Head of caudate nucleus (tissue), 42 donors: ENCODE data around the gene MAMLD1.
A peak's percentile ranks its signal among the peaks of the same experiment; 100 is the strongest.

Experiments
- DNase-seq, 42 donors: peaks; one replicate each; pipeline versions ENCODE4 v3.0.0 to v3.0.0-alpha.2; 2020 to 2021; ENCODE audit warnings: mixed read lengths in 7 of 42
- intact Hi-C: fragments of 100-400 bp; cut with DNase I; formaldehyde crosslinking; loops from one replicate; pipeline ENCODE4 v1.15.0; 2022

MAMLD1 gene

DNA sequence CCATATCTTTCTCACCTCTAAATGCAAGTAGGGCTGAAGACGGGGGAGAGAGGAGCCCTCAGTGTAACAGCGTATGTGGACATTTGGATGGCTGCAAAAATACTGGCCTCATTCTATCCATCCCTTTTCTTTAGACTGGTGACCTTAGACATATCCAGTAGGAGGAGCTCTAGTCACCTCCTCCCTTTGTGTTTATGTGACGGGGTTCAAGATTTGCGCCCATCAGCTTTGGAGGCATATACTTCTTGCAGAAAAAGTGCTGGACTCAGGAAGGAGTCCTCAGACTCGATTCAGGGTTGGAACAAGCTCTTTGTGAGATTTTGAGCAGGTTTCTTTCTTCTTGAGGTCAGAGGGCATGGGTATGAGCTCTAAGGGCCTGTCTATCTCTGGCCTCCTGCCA is 86.2 kb downstream of the MAMLD1 start:
- intact Hi-C loops: no loop called here

DNA sequence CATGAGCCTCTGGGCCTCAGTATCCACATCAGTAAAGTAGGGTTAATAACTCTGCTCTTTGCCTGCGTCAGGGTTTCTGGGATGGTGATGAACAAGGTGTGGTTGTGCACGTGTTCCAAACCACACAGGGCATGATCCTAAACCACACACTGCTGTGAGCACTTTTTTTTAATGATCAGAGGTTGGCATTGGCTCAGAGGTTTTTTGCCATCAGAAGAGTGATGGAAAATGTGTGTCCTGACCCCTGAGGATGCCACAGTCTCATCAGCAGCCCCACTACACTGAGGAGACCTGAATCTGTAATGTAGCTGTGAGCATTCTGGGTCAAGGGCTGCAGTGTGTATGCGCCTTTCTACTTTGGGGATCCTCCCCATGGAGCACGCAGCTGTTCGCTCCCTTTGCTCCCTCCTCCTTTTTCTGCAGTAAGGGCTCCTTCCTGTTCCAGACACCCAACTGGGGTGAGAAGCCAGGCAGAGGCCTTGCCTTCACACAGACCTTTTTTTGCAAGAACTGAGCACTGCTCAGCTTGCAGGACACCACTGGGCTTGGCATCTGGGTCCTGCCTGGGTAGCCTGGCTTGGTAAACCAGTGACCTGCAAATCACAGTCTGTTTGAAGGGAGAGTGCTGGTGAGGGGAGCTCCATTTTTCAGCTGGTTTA is 87.5 kb downstream of the MAMLD1 start:
- DNase-seq: peak in 1 of 42 donors; percentile 7
- intact Hi-C loops: no loop called here

More for the DNA sequence above, 86.2 kb downstream of the MAMLD1 start:
- no peak for DNase-seq

- no peak for DNase-seq
- intact Hi-C loops: no loop called here
Observed at GRCh38 chrX:150451953-150452352, 88.8 kb downstream of the MAMLD1 start.

DNA sequence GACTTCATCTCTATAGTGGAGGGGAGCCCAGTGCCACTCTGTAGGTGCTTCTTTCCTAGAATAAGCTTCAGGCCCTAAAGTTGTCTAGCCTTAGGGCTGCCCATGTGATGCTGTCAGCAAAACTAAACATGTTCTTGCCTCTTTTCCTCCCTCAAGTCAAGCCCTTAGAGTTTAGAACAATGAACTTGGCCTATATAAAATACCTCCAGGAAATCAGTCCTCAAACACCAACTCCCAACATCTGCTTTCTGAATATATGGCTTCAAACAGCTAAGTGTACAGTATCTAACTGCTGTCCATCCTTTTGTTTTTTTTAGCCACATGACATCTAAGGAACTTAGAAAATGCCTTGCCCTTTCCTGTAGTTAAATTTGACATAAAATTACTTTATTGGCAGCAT is 91.0 kb downstream of the MAMLD1 start:
- no peak for DNase-seq
- intact Hi-C loops: no loop called here

- no peak for DNase-seq
- intact Hi-C loops: no loop called here
Observed at GRCh38 chrX:150454508-150455214, 91.5 kb downstream of the MAMLD1 start.

DNA sequence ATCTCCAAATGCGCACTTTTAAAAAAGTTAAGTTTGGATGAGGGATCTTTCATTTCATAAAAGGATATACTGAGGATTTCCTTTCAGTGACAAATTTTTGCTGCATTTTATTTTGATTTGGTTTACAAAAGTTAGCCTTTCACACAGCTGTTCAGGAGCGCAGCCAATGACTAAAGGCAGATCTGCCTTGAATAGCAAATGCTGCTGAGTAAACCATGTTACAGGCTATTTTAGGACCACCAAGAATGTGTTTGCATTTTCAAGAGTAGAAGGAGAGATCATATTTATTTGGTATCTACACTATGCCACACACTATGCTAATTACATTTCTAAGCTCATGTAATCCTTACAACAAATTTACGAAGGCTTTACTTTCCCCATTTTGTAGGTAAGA is 92.1 kb downstream of the MAMLD1 start:
- intact Hi-C loops: no loop called here
- DNase-seq: no peak

DNA sequence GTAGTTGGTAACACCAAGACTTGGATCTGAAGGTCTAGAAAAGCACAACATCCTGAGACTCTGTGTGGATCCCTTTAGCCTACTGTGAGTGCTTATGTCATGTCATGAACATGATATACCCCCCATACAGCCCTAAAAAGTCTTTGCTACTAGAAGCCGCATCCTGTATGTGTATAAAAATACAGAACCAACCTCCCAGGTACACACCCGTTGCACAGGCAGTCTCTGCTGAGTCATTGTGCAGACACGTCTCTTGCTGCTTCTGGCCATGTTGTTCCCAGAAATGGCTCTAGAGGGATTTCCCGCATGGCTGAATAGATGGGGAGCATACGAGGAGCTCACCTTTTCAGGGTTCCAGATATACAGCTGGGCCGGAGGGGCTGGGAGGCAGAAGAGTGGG is 93.3 kb downstream of the MAMLD1 start:
- intact Hi-C loops: no loop called here
- no peak for DNase-seq

- DNase-seq: no peak
- intact Hi-C loops: no loop called here
Observed at GRCh38 chrX:150456941-150457340, 93.8 kb downstream of the MAMLD1 start.

DNA sequence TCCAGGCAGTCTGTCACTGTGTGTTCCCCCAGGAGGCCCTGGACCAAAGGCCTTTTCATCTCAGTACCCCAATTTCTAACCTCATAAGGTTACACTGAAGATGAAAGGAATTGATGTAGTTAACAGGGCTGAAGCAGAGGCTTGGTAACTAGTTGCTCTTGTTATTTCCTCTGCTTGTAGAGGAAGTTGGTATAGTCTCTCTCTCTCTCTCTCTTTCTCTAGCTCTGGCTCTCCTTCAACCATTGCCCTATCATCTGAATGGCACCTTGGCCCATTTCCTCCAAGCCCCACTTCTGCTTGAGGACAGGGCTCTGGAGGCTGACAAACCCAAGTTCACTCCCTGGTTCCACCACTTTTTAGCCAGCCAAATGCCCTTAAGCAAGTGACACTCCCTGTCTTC is 96.1 kb downstream of the MAMLD1 start:
- DNase-seq: no peak
- intact Hi-C loops: no loop called here

GRCh38 chrX:150460063-150460462 is 96.9 kb downstream of the MAMLD1 start:
- peak in 1 of 42 donors; percentile 16 for DNase-seq
- intact Hi-C loops: no loop called here

DNA sequence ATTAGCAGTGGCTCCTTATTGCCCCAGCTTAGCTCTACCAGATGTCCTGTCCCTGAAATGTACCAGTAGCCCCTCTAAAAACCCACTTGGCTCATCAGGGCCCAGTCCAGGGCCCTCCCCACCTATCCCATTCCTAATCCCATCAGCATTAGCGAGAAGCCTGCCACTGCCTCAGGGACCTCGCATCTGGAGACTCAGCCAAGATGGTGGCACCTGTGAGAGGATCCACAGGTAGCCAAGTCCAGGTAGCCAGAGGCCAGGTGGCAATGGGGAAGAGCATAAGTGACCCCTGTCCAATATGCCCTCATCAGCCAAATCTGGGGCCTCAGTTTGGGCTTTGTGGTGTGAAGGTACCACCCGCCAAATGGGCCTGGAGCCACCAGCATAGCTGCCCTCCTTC is 97.7 kb downstream of the MAMLD1 start:
- DNase-seq: peak in 1 of 42 donors; percentile 3
- intact Hi-C loops: no loop called here

DNA sequence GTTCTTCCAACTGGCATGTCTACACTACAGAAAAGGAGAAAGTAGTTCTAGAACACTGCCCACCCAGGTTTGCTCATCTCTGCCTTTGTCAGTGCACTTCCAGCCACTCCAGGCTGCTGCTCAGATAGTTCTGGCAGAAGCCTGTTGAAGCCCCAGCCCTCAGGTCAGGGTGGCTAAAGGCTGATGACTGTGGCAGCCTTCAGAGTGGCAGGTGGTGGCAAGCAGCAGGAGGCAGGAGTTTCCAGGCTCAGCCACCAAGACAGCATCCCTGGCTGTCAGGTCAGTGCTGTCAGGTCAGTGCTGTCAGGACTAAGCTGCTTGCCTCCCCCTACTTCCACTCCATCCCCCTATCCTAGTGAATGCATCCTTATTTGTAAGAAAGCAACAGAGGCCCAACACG is 100.4 kb downstream of the MAMLD1 start:
- DNase-seq: peak in 2 of 42 donors; percentile 1 to 12
- intact Hi-C loops: no loop called here

DNA sequence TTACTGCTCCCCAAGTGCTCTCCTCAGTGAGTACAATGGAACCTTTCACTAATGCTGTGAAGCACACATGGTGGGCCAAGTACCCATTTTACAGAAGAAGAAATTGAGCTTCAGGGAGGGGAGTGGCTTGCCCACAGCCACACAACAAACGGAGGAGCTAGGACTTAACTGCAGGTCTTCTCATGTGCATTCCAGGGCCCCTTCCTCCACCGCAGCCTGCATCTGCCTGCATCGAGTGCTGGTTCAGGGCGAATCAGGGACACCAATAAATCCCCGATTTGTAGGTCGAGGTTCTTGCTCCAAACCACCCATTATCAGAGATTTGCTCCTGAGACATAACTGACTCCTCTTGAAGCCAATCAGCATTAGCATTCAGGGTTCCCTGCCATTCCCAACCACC is 100.9 kb downstream of the MAMLD1 start:
- intact Hi-C loops: no loop called here
- DNase-seq: peak in 1 of 42 donors; percentile 1

DNA sequence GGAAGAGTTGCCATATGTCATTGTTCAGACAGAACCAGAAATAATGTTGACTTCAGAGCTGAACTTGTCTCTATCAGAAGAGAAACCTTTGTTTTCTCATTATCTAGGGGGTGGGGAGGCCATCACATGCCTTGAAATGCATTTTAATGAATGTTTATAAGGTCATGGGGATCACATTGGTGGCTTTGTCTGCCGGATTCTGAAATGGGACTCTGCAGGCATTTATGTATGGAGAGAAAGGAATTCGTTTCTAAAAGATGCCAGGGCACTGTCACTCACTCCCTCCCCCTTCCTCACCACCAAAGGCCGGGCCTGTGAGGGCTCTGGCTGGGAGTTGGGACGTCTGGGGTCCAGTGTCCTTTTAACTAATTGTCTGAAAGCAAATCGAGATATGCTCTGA is 102.2 kb downstream of the MAMLD1 start:
- peak in 37 of 42 donors; percentile 6 to 86 (median 47) for DNase-seq
- intact Hi-C loops: no loop called here

GRCh38 chrX:150465881-150466775 is 103.0 kb downstream of the MAMLD1 start:
- peak in 16 of 42 donors; percentile 12 to 64 (median 28) for DNase-seq
- intact Hi-C loops: no loop called here

GRCh38 chrX:150472306-150472705 is 109.2 kb downstream of the MAMLD1 start:
- no peak for DNase-seq
- intact Hi-C loops: no loop called here

- intact Hi-C loops: no loop called here
- DNase-seq: no peak
Observed at GRCh38 chrX:150473371-150473770, 110.3 kb downstream of the MAMLD1 start.

DNA sequence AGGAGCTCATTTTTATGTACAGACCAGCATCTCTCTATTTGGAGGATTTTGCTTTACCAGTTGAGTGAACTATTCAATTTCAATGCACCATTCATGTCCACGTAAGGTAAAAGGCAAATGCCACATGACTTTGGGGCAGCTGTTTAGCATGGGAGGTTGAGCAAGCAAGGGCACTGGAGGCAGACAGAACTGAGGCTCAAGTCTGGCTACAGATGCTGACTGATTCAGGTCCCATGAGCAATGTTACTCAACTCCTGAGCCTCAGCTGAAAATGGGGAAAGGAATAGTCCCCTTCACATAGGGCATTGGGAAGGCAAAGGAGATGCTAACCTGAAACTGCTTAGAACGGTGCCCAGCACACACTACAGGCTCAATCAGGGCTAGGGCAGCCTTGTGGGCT is 112.3 kb downstream of the MAMLD1 start:
- DNase-seq: no peak
- intact Hi-C loops: no loop called here

- DNase-seq: no peak
- intact Hi-C loops: no loop called here
Observed at GRCh38 chrX:150476164-150476699, 113.1 kb downstream of the MAMLD1 start.

DNA sequence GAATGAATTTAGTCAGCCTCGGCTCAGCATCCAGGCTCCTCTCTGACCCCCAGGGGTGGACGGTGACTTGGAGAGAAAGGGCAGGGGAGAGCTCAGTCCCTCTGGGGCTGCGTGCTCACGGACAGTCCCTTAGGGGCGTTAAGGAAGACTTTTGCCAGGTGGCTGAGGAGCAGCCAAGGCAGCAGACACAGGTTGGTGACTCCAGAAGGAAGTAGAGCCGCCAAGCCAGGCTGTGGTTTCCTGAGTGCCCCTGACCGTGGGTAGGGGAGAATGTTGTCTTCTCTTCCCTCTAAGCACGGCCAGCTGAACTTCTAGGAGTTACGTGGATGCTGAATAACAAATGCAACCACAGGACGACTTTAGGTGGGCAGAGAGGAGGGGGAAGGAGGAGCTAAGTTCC is 114.3 kb downstream of the MAMLD1 start:
- no peak for DNase-seq
- intact Hi-C loops: no loop called here
